ENCODE data around the gene POLR3E.

DNA sequence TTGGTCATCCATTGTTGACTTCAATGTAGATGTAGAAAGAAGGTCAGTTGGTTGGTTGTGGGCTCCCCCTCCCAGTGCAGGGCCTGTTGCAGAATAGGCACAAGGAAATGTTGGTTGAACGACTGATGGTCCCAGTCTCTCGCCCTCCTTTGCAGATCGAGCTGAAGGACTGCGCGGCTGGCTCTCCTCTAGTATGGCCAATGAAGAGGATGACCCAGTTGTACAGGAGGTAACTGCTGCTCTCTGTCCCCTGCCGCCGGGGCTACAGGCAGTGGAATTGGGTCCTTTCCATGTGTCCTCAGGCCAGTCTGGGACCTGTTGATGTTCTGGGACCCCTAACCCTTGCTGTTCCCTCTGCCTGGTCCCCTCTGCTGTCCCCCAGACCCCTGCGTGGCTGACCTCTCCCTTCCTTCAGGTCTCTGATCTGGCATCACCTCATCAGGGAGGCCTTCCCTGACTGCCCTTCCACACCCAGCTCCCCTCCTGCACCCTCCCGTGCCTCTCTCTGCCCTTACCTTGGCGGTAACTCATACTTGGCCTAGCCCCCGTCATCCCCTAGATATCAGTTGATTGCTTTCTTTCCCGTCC lies 5.7 kb downstream of the POLR3E start:
- TF ChIP-seq, protein P1, sequence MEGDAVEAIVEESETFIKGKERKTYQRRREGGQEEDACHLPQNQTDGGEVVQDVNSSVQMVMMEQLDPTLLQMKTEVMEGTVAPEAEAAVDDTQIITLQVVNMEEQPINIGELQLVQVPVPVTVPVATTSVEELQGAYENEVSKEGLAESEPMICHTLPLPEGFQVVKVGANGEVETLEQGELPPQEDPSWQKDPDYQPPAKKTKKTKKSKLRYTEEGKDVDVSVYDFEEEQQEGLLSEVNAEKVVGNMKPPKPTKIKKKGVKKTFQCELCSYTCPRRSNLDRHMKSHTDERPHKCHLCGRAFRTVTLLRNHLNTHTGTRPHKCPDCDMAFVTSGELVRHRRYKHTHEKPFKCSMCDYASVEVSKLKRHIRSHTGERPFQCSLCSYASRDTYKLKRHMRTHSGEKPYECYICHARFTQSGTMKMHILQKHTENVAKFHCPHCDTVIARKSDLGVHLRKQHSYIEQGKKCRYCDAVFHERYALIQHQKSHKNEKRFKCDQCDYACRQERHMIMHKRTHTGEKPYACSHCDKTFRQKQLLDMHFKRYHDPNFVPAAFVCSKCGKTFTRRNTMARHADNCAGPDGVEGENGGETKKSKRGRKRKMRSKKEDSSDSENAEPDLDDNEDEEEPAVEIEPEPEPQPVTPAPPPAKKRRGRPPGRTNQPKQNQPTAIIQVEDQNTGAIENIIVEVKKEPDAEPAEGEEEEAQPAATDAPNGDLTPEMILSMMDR (IDR thresholded peaks at IDR 0.05), result no peak
- TF ChIP-seq POLR2A (IDR thresholded peaks at IDR 0.05), result no peak

All from esophagus squamous epithelium (tissue), 4 donors.